Gastroesophageal sphincter (tissue), 4 donors: Measurements from ENCODE around the gene EML5. TPM values are rescaled to one million over a fixed set of nuclear protein-coding genes. Genes with fewer than 3 reads are reported as not detected.

ENCODE experiments used
- ATAC-seq: fragments of 150-250 bp; one replicate; pipeline ENCODE4 v1.9.1; 2016; ENCODE audit warnings: mild to moderate bottlenecking, moderate library complexity
- H3K27ac ChIP-seq, 4 donors: fragments of 200-600 bp; sonication (generic) in 3 of 4; 1 replicate in 3 of 4; 2 replicates in 1 of 4; pipeline ENCODE4 v1.5.1; 2016 to 2019
- H3K27me3 ChIP-seq: fragments of 200-600 bp; sonication (generic); one replicate; pipeline ENCODE4 v1.5.1; 2019
- H3K36me3 ChIP-seq, 2 donors: fragments of 200-600 bp; sonication (generic); one replicate each; pipeline ENCODE4 v1.5.1; 2019; ENCODE audit warnings: control low read depth in 1 of 2
- H3K4me1 ChIP-seq, 3 donors: fragments of 200-600 bp; sonication (generic); 1 replicate in 2 of 3; 2 replicates in 1 of 3; pipeline ENCODE4 v1.5.1; 2016 to 2019; ENCODE audit warnings: control low read depth in 2 of 3
- H3K4me3 ChIP-seq, 2 donors: fragments of 200-600 bp; sonication (generic); one replicate each; pipeline ENCODE4 v1.5.1; 2019; ENCODE audit warnings: mild to moderate bottlenecking in 1 of 2, moderate library complexity in 1 of 2
- H3K9me3 ChIP-seq, 3 donors: fragments of 200-600 bp; sonication (generic); one replicate each; pipeline ENCODE4 v1.5.1; 2017 to 2019; ENCODE audit warnings: control low read depth in 2 of 3
- CTCF ChIP-seq, 4 experiments: fragments of 200-600 bp in 2 of 4; fragments of 450-650 bp in 2 of 4; sonication (generic) in 1 of 4; IDR thresholded peaks; one replicate each; pipeline ENCODE4 v1.5.1; 2017 to 2019; ENCODE audit warnings: antibody characterized with exemption in 4 of 4, mild to moderate bottlenecking in 2 of 4, moderate library complexity in 2 of 4
- EP300 ChIP-seq: sonication (generic); formaldehyde crosslinking; IDR thresholded peaks from one replicate; pipeline ENCODE4 v1.6.1; 2017; ENCODE audit warnings: antibody characterized with exemption, mild to moderate bottlenecking
- POLR2A ChIP-seq, 2 donors: fragments of 450-650 bp; IDR thresholded peaks; one replicate each; pipeline ENCODE4 v1.6.1; 2017; ENCODE audit warnings: antibody characterized with exemption in 2 of 2, mild to moderate bottlenecking in 2 of 2, moderate library complexity in 1 of 2
- POLR2AphosphoS5 ChIP-seq: sonication (generic); formaldehyde crosslinking; IDR thresholded peaks from one replicate; pipeline ENCODE4 v1.6.1; 2017; ENCODE audit warnings: antibody characterized with exemption
- WGBS, 2 donors: methylation state at CpG; one replicate each; pipeline ENCODE4 v1.1.5; 2018; ENCODE audit warnings: low coverage in 1 of 2; 5-methylcytosine and 5-hydroxymethylcytosine counted together
- total RNA-seq, 4 donors: library from RNA; depleted of rRNA; stranded (reverse); fragments of >200 nt; gene quantifications; one replicate each; pipeline ENCODE4 v1.1.0, GENCODE V29; 2016

EML5 gene
- total RNA-seq, 4 donors from 2014 or later = 3.9 to 6.7 (median 4.5) TPM

GRCh38 chr14:88584451-88584850 is 208.3 kb downstream of the EML5 start:
- H3K36me3 ChIP-seq = peaks cover 0 to 99% of the 10 kb centered on the region in 2 donors
- H3K9me3 ChIP-seq = no peaks in the 10 kb centered on the region
- H3K27me3 ChIP-seq = no peaks in the 10 kb centered on the region
- H3K27ac ChIP-seq = no peak overlapping the region
- H3K4me3 ChIP-seq = no peak overlapping the region
- 85 to 100% methylated on average over 3 of the region's 3 CpGs for WGBS, 2 donors
- ATAC-seq = no peak
- H3K4me1 ChIP-seq = no peaks in the 10 kb centered on the region
- TF ChIP-seq POLR2A (IDR thresholded peaks at IDR 0.05) (no peak), CTCF (IDR thresholded peaks at IDR 0.05) (no peak), POLR2AphosphoS5 (no peak), EP300 (no peak)

- H3K4me3 ChIP-seq = no peak overlapping the region
- H3K27me3 ChIP-seq = no peaks in the 10 kb centered on the region
- H3K27ac ChIP-seq = no peak overlapping the region
- no peak for TF ChIP-seq POLR2A (IDR thresholded peaks at IDR 0.05)
- no peak for TF ChIP-seq POLR2AphosphoS5
- TF ChIP-seq EP300 = no peak
- TF ChIP-seq CTCF (IDR thresholded peaks at IDR 0.05) = no peak
- no peaks in the 10 kb centered on the region for H3K9me3 ChIP-seq
- H3K36me3 ChIP-seq = peaks cover 17 to 100% of the 10 kb centered on the region in 2 donors
- ATAC-seq = no peak
- H3K4me1 ChIP-seq = no peaks in the 10 kb centered on the region
- 85 to 90% methylated on average over 5 of the region's 5 CpGs for WGBS, 2 donors
Measured at GRCh38 chr14:88576222-88576621, 216.5 kb downstream of the EML5 start.

GRCh38 chr14:88572117-88572516 is 220.6 kb downstream of the EML5 start:
- H3K4me3 ChIP-seq = no peak overlapping the region
- no peak for TF ChIP-seq POLR2A (IDR thresholded peaks at IDR 0.05)
- no peak for TF ChIP-seq CTCF (IDR thresholded peaks at IDR 0.05)
- no peak for TF ChIP-seq POLR2AphosphoS5
- TF ChIP-seq EP300 = no peak
- no peaks in the 10 kb centered on the region for H3K27me3 ChIP-seq
- H3K4me1 ChIP-seq = no peaks in the 10 kb centered on the region
- peaks cover 11 to 96% of the 10 kb centered on the region in 2 donors for H3K36me3 ChIP-seq
- H3K9me3 ChIP-seq = no peaks in the 10 kb centered on the region
- WGBS, 2 donors = 91 to 100% methylated on average over 4 of the region's 4 CpGs
- no peak overlapping the region for H3K27ac ChIP-seq
- ATAC-seq = no peak

- H3K9me3 ChIP-seq = no peaks in the 10 kb centered on the region
- H3K4me1 ChIP-seq = peaks cover 0 to 24% (median 11%) of the 10 kb centered on the region in 3 donors
- WGBS, 2 donors = 53 to 80% methylated on average over 3 of the region's 3 CpGs
- H3K36me3 ChIP-seq = peaks cover 8 to 56% of the 10 kb centered on the region in 2 donors
- ATAC-seq = no peak
- no peak overlapping the region for H3K4me3 ChIP-seq
- H3K27me3 ChIP-seq = no peaks in the 10 kb centered on the region
- no peak overlapping the region for H3K27ac ChIP-seq
- no peak for TF ChIP-seq CTCF (IDR thresholded peaks at IDR 0.05)
- TF ChIP-seq POLR2AphosphoS5 = no peak
- TF ChIP-seq EP300 = no peak
- no peak for TF ChIP-seq POLR2A (IDR thresholded peaks at IDR 0.05)
Measured at GRCh38 chr14:88568196-88568595, 224.6 kb downstream of the EML5 start.

- peaks cover 0 to 30% (median 11%) of the 10 kb centered on the region in 3 donors for H3K4me1 ChIP-seq
Measured at GRCh38 chr14:88565427-88565826, 227.3 kb downstream of the EML5 start.

More at GRCh38 chr14:88565427-88565826, 227.3 kb downstream of the EML5 start:
- no peaks in the 10 kb centered on the region for H3K9me3 ChIP-seq
- ATAC-seq = no peak
- H3K4me3 ChIP-seq = no peak overlapping the region
- no peaks in the 10 kb centered on the region for H3K27me3 ChIP-seq
- WGBS, 2 donors = 81 to 88% methylated on average over 5 of the region's 5 CpGs
- TF ChIP-seq CTCF (IDR thresholded peaks at IDR 0.05) = no peak
- no peak for TF ChIP-seq POLR2AphosphoS5
- no peak for TF ChIP-seq POLR2A (IDR thresholded peaks at IDR 0.05)
- no peak for TF ChIP-seq EP300
- no peak overlapping the region for H3K27ac ChIP-seq
- peaks cover 0 to 29% of the 10 kb centered on the region in 2 donors for H3K36me3 ChIP-seq
